Progenitor cell of endocrine pancreas (in vitro differentiated cells): Measurements from ENCODE around the gene COBLL1. TPM values are rescaled to one million over a fixed set of nuclear protein-coding genes. Genes with fewer than 3 reads are reported as not detected.

Experiments
- DNase-seq: peaks from one replicate; pipeline ENCODE4 v3.0.0; 2021; ENCODE audit warnings: low spot score; ENCODE audit not compliant: unreplicated experiment
- H3K27ac Mint-ChIP-seq: 2 replicates; pipeline ENCODE4 v1.8.0; 2021; ENCODE audit warnings: mild to moderate bottlenecking, moderate library complexity, mixed read lengths
- H3K27me3 Mint-ChIP-seq: 2 replicates; pipeline ENCODE4 v1.8.0; 2021; ENCODE audit warnings: mixed read lengths
- H3K36me3 Mint-ChIP-seq: 2 replicates; pipeline ENCODE4 v1.8.0; 2022; ENCODE audit warnings: mixed read lengths; ENCODE audit not compliant: insufficient read depth
- H3K4me1 Mint-ChIP-seq: 2 replicates; pipeline ENCODE4 v1.8.0; 2021; ENCODE audit warnings: low read depth, mixed read lengths
- H3K4me3 Mint-ChIP-seq: 2 replicates; pipeline ENCODE4 v1.8.0; 2021; ENCODE audit warnings: low read depth, mild to moderate bottlenecking, moderate library complexity, mixed read lengths
- H3K9me3 Mint-ChIP-seq: 2 replicates; pipeline ENCODE4 v1.8.0; 2021; ENCODE audit warnings: low read depth, mixed read lengths
- total RNA-seq: library from RNA; stranded (reverse); gene quantifications from 2 replicates; pipeline ENCODE4 v1.2.1, GENCODE V29; 2021
- TF ChIP-seq, protein P1 (sequence below): fragments of 200-600 bp; sonication (generic); IDR thresholded peaks from one replicate; pipeline ENCODE4 v1.5.0; 2021; ENCODE audit warnings: antibody characterized with exemption, mild to moderate bottlenecking; ENCODE audit not compliant: unreplicated experiment

COBLL1 gene
- total RNA-seq, 1 donor from 2014 or later, result 80.9 TPM

DNA sequence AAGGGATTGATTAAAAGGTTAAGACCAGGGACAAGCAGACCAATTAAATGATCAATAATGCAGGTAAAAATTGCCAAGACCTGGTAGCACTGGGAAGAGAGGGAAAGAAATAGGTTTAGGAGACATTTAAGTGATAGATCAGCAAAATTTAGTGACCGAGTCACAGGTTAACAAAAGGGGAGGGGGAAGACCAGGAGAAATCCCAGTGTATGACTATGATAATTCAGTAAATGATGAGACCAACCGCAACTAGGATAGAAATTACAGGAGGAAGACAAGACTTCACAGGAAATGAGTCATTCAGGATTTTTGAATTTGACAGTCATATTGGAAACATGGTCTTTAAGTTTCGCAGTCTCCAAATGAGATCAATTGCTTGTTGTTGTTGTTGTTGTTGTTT is 62.9 kb downstream of the COBLL1 start:
- Mint-ChIP-seq H3K9me3 (peaks cover 5% of the 10 kb centered on the region), H3K4me3 (no peak overlapping the region), H3K4me1 (peaks cover 42% of the 10 kb centered on the region), H3K27me3 (no peaks in the 10 kb centered on the region), H3K36me3 (peaks cover 3% of the 10 kb centered on the region), H3K27ac (peak overlapping the region; percentile 35)
- DNase-seq, result no peak
- TF ChIP-seq, protein P1, sequence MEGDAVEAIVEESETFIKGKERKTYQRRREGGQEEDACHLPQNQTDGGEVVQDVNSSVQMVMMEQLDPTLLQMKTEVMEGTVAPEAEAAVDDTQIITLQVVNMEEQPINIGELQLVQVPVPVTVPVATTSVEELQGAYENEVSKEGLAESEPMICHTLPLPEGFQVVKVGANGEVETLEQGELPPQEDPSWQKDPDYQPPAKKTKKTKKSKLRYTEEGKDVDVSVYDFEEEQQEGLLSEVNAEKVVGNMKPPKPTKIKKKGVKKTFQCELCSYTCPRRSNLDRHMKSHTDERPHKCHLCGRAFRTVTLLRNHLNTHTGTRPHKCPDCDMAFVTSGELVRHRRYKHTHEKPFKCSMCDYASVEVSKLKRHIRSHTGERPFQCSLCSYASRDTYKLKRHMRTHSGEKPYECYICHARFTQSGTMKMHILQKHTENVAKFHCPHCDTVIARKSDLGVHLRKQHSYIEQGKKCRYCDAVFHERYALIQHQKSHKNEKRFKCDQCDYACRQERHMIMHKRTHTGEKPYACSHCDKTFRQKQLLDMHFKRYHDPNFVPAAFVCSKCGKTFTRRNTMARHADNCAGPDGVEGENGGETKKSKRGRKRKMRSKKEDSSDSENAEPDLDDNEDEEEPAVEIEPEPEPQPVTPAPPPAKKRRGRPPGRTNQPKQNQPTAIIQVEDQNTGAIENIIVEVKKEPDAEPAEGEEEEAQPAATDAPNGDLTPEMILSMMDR, result no peak

DNA sequence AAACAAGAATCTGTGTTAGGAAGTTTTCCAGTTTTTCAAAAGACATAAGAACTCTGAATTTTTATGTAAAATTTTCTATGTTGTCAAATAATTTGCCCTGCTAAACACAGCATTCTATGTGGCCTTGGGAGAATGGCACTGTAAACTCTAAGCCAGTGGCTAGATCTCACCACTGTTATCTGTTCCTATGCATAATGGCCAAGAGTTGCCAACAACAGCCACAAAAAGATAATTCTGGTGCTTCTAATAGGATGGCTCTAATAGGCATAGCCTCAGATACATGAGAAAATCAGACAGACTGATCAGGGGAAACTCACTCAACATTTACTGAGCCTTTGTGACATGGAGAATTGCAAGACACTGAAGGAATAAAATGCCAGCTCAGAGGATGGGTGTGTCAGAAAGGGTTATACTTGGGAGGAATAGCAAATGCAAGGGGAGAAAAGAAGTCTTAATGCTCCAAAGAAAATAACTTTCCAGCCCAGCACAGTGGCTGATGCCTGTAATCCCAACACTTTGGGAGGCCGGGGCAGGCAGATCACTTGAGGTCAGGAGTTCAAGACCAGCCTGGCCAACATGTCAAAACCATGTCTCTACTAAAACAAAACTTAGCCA is 63.7 kb downstream of the COBLL1 start:
- DNase-seq, result no peak
- peak overlapping the region; percentile 11 for H3K27ac Mint-ChIP-seq
- peaks cover 5% of the 10 kb centered on the region for H3K9me3 Mint-ChIP-seq
- TF ChIP-seq, protein P1, result no peak
- H3K27me3 Mint-ChIP-seq, result no peaks in the 10 kb centered on the region
- H3K4me1 Mint-ChIP-seq, result peaks cover 40% of the 10 kb centered on the region
- peaks cover 3% of the 10 kb centered on the region for H3K36me3 Mint-ChIP-seq
- H3K4me3 Mint-ChIP-seq, result no peak overlapping the region

DNA sequence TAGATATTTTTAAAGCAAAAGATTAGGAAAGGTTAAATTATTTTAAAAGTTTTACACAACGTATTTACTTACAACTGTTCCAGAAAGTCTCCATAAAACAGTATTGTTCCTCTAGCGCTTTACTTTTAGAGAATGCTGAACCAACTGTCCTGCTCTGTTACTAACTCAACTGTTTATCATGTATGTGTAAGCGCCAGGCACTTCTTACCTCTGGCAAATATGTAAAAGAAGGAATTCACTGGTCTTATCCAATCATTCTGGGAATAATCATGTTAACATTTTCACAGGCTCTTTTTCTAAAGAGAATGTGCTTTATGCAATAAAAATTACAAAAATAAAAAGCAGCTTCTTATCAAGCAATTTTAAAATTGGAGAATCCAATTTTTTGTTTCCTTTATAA is 68.0 kb downstream of the COBLL1 start:
- peaks cover 5% of the 10 kb centered on the region for H3K9me3 Mint-ChIP-seq
- DNase-seq, result no peak
- peaks cover 32% of the 10 kb centered on the region for H3K4me1 Mint-ChIP-seq
- TF ChIP-seq, protein P1, result no peak
- H3K27ac Mint-ChIP-seq, result no peak overlapping the region
- no peaks in the 10 kb centered on the region for H3K27me3 Mint-ChIP-seq
- peaks cover 3% of the 10 kb centered on the region for H3K36me3 Mint-ChIP-seq
- no peak overlapping the region for H3K4me3 Mint-ChIP-seq

GRCh38 chr2:164773091-164773490 is 68.5 kb downstream of the COBLL1 start:
- TF ChIP-seq, protein P1, result no peak
- H3K4me1 Mint-ChIP-seq, result peaks cover 33% of the 10 kb centered on the region
- no peak for DNase-seq
- peaks cover 5% of the 10 kb centered on the region for H3K9me3 Mint-ChIP-seq
- H3K4me3 Mint-ChIP-seq, result no peak overlapping the region
- no peak overlapping the region for H3K27ac Mint-ChIP-seq
- H3K27me3 Mint-ChIP-seq, result no peaks in the 10 kb centered on the region
- peaks cover 3% of the 10 kb centered on the region for H3K36me3 Mint-ChIP-seq

DNA sequence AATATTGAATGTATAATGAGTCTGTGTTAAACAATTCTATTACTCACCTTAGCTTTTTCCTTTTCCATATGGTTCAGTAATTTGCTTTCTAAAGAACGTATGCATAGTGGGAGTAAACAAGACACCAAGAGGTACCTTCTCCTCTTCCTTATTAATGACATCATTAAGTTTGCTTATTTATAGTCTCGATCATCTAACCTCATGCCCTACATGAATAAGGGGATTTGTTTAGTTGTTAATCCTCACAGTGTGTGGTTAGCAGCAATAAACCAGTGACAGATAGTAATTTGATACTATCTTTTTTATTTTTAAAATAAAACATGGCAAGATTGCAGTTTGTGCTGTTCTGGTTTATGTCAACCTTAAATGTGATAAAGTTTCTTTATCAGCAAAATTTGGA is 69.7 kb downstream of the COBLL1 start:
- Mint-ChIP-seq H3K36me3 (peaks cover 3% of the 10 kb centered on the region), H3K4me1 (peaks cover 29% of the 10 kb centered on the region), H3K4me3 (no peak overlapping the region), H3K27me3 (no peaks in the 10 kb centered on the region), H3K9me3 (peaks cover 5% of the 10 kb centered on the region), H3K27ac (no peak overlapping the region)
- TF ChIP-seq, protein P1, result no peak
- no peak for DNase-seq
